Measurements from ENCODE around the gene GPBAR1.
"Not testable (repeated sequence)": the region's sequence is repeated elsewhere in the genome, so short reads cannot be mapped to it uniquely, and the experiment has no call there.

GPBAR1 gene

DNA sequence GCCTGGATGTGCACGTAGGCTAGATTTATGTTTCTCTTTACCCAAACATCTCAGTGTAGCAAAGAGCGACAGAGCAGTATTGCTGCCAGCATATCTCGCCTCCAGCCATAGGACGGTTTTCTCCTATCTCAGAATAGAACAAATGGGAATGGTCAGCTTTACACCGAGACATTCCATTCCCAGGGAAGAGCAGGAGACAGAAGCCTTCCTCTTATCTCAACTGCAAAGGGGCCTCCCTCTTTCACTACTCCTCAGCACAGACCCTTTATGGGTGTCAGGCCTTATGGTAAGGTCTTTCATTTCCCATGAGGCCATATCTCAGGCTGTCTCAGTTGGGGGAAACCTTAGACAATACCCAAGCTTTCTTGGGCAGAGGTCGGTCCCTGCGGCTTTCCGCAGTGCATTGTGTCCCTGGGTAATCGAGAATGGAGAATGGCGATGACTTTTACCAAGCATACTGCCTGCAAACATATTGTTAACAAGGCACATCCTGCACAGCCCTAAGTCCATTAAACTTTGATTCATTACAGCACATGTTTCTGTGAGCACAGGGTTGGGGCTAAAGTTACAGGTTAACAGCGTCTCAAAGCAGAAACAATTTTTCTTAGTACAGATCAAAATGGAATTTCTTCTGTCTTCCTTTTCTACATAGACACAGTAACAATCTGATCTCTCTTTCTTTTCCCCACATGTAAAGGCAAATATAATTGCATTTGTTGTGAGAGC is 50.9 kb downstream of the GPBAR1 start:
- not testable (repeated sequence) for DNase-seq

DNA sequence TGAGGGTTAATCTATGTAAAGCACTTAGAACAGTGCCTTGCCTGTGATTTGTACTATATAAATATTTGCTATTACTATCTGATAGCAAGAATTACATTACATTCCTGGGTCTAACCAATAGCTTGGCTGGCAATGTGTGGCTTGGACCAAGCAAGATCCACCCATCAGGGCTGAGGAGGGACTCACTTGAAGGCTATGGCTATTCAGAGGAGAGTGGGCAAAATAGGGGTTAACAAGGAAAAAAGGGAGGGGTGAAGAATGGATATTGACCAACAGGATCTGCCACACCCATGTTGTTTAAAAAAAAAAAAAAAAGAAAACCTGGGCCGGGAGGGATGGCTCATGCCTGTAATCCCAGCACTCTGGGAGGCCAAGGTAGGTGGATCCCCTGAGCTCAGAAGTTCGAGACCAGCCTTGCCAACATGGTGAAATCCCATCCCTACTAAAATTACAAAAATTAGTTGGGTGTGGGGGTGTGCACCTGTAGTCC is 51.5 kb downstream of the GPBAR1 start:
- DNase-seq, result no peak

DNA sequence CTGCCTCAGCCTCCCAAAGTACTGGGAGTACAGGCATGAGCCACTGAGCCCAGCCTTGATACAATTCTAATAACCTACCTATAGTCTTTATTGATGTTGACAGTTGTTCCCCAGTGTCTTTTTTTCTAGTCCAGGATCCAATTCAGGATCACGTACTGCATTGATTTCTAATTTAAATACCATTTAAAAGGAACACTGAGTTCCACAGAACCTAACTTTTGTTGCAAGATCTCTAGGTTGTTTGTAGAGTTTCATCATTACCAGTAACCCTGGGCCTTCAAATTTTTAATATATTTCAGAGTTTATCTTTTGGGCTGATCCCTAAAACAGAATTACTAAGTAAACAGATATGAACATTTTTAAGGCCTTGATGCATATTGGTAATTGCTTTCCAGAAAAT is 52.5 kb downstream of the GPBAR1 start:
- no peak for DNase-seq
